Cardiac muscle cell (in vitro differentiated cells and primary cell): ENCODE results near the gene RALB. TPM values are rescaled to one million over a fixed set of nuclear protein-coding genes. Genes with fewer than 3 reads are reported as not detected.

Experiments used
- DNase-seq, 2 donors: peaks; one replicate each; pipeline versions ENCODE4 v3.0.0 to v3.0.0-alpha.2; 2010 to 2017; ENCODE audit warnings: low read depth in 1 of 2, low spot score in 1 of 2
- H3K27ac ChIP-seq: fragments of 200-600 bp; sonication (generic); 2 replicates; pipeline ENCODE4 v1.5.1; 2016
- H3K27me3 ChIP-seq: fragments of 200-600 bp; sonication (generic); 2 replicates; pipeline ENCODE4 v1.6.0; 2016; ENCODE audit warnings: control low read depth
- H3K36me3 ChIP-seq: fragments of 200-600 bp; sonication (generic); 2 replicates; pipeline ENCODE4 v1.5.1; 2016; ENCODE audit warnings: control low read depth
- H3K4me1 ChIP-seq: fragments of 200-600 bp; sonication (generic); 2 replicates; pipeline ENCODE4 v1.8.1; 2017; ENCODE audit warnings: low read depth, mild to moderate bottlenecking, mixed run types
- H3K4me3 ChIP-seq: fragments of 200-600 bp; sonication (generic); 2 replicates; pipeline ENCODE4 v1.5.1; 2016; ENCODE audit warnings: mild to moderate bottlenecking
- H3K9me3 ChIP-seq: fragments of 200-600 bp; sonication (generic); 2 replicates; pipeline ENCODE4 v1.5.1; 2017; ENCODE audit warnings: low read depth, mild to moderate bottlenecking, control low read depth
- CTCF ChIP-seq: IDR thresholded peaks from 2 replicates; pipeline ENCODE4 v1.5.1; 2012; ENCODE audit warnings: low read depth, mild to moderate bottlenecking, low read length
- polyA plus RNA-seq: library from polyadenylated mRNA; unstranded; fragments of >200 nt; fragmentation: Nextera tagmentation; extraction: Ambion mirVana; gene quantifications from 2 replicates; pipeline ENCODE4 v1.2.1, GENCODE V29; 2016
- total RNA-seq: library from RNA; depleted of rRNA; stranded (reverse); fragments of >200 nt; gene quantifications from 2 replicates; pipeline ENCODE4 v1.2.3, GENCODE V29; 2016

The RALB gene
- total and polyA plus RNA-seq, 2 experiments from 2014 or later, result 26.5 to 50.8 TPM

- H3K4me3 ChIP-seq, result no peak overlapping the region
- H3K27ac ChIP-seq, result no peak overlapping the region
- TF ChIP-seq CTCF, result no peak
- no peaks in the 10 kb centered on the region for H3K36me3 ChIP-seq
- no peaks in the 10 kb centered on the region for H3K9me3 ChIP-seq
- H3K4me1 ChIP-seq, result no peaks in the 10 kb centered on the region
- peak in 1 of 2 donors; percentile 60 for DNase-seq
- H3K27me3 ChIP-seq, result no peaks in the 10 kb centered on the region
Measured at GRCh38 chr2:120237491-120237902, 15.2 kb upstream of the RALB start.

- Histone ChIP-seq H3K27me3 (no peaks in the 10 kb centered on the region), H3K36me3 (no peaks in the 10 kb centered on the region), H3K4me3 (no peak overlapping the region), H3K4me1 (no peaks in the 10 kb centered on the region), H3K27ac (no peak overlapping the region), H3K9me3 (no peaks in the 10 kb centered on the region)
- peak in 1 of 2 donors; percentile 48 for DNase-seq
- no peak for TF ChIP-seq CTCF
Measured at GRCh38 chr2:120238728-120239487, 13.7 kb upstream of the RALB start.

- Histone ChIP-seq H3K27me3 (no peaks in the 10 kb centered on the region), H3K4me3 (no peak overlapping the region), H3K9me3 (no peaks in the 10 kb centered on the region), H3K36me3 (no peaks in the 10 kb centered on the region), H3K27ac (no peak overlapping the region), H3K4me1 (no peaks in the 10 kb centered on the region)
- no peak for TF ChIP-seq CTCF
- DNase-seq, result peak in 1 of 2 donors; percentile 88
Measured at GRCh38 chr2:120239488-120240287, 13.0 kb upstream of the RALB start.

GRCh38 chr2:120240901-120241429, 11.7 kb upstream of the RALB start:
- TF ChIP-seq CTCF, result no peak
- H3K9me3 ChIP-seq, result no peaks in the 10 kb centered on the region
- H3K27me3 ChIP-seq, result no peaks in the 10 kb centered on the region
- no peak for DNase-seq
- peaks cover 9% of the 10 kb centered on the region for H3K4me1 ChIP-seq
- H3K4me3 ChIP-seq, result no peak overlapping the region
- no peak overlapping the region for H3K27ac ChIP-seq
- no peaks in the 10 kb centered on the region for H3K36me3 ChIP-seq

- no peak for TF ChIP-seq CTCF
- no peaks in the 10 kb centered on the region for H3K36me3 ChIP-seq
Measured at GRCh38 chr2:120241684-120242083, 11.0 kb upstream of the RALB start.

More at GRCh38 chr2:120241684-120242083, 11.0 kb upstream of the RALB start:
- no peaks in the 10 kb centered on the region for H3K27me3 ChIP-seq
- no peak overlapping the region for H3K27ac ChIP-seq
- peaks cover 12% of the 10 kb centered on the region for H3K4me1 ChIP-seq
- no peak for DNase-seq
- no peak overlapping the region for H3K4me3 ChIP-seq
- H3K9me3 ChIP-seq, result no peaks in the 10 kb centered on the region
